IPS-NIHi7 (cell line): ENCODE data around the gene INTS15.

ENCODE experiments used
- DNase-seq: peaks from one replicate; pipeline ENCODE4 v3.0.0; 2012; ENCODE audit warnings: mixed read lengths; ENCODE audit errors: extremely low spot score

Gene INTS15

GRCh38 chr7:6642239-6642839 is 52.5 kb downstream of the INTS15 start:
- DNase-seq = no peak

GRCh38 chr7:6642861-6643640 is 53.2 kb downstream of the INTS15 start:
- no peak for DNase-seq

GRCh38 chr7:6643915-6644625 is 54.2 kb downstream of the INTS15 start:
- no peak for DNase-seq

GRCh38 chr7:6644728-6645127 is 54.9 kb downstream of the INTS15 start:
- DNase-seq = no peak

- no peak for DNase-seq
Observed at GRCh38 chr7:6646465-6646864, 56.6 kb downstream of the INTS15 start.

- DNase-seq = no peak
Observed at GRCh38 chr7:6647080-6647479, 57.3 kb downstream of the INTS15 start.

- DNase-seq = no peak
Observed at GRCh38 chr7:6647541-6647940, 57.7 kb downstream of the INTS15 start.

- DNase-seq = no peak
Observed at GRCh38 chr7:6648066-6648814, 58.4 kb downstream of the INTS15 start.

- no peak for DNase-seq
Observed at GRCh38 chr7:6648815-6649104, 58.9 kb downstream of the INTS15 start.

GRCh38 chr7:6649241-6649961 is 59.6 kb downstream of the INTS15 start:
- DNase-seq = no peak

GRCh38 chr7:6650086-6650485 is 60.3 kb downstream of the INTS15 start:
- DNase-seq = no peak

GRCh38 chr7:6650521-6651011 is 60.7 kb downstream of the INTS15 start:
- no peak for DNase-seq

GRCh38 chr7:6651851-6652445 is 62.1 kb downstream of the INTS15 start:
- no peak for DNase-seq

GRCh38 chr7:6652446-6653011 is 62.7 kb downstream of the INTS15 start:
- no peak for DNase-seq

GRCh38 chr7:6653071-6654003 is 63.5 kb downstream of the INTS15 start:
- no peak for DNase-seq

GRCh38 chr7:6654113-6654841 is 64.5 kb downstream of the INTS15 start:
- DNase-seq = no peak

GRCh38 chr7:6654842-6655610 is 65.2 kb downstream of the INTS15 start:
- DNase-seq = no peak
